Measurements from ENCODE around the gene EDC4.
"Not testable (repeated sequence)": the region's sequence is repeated elsewhere in the genome, so short reads cannot be mapped to it uniquely, and the experiment has no call there.

Gene EDC4

DNA sequence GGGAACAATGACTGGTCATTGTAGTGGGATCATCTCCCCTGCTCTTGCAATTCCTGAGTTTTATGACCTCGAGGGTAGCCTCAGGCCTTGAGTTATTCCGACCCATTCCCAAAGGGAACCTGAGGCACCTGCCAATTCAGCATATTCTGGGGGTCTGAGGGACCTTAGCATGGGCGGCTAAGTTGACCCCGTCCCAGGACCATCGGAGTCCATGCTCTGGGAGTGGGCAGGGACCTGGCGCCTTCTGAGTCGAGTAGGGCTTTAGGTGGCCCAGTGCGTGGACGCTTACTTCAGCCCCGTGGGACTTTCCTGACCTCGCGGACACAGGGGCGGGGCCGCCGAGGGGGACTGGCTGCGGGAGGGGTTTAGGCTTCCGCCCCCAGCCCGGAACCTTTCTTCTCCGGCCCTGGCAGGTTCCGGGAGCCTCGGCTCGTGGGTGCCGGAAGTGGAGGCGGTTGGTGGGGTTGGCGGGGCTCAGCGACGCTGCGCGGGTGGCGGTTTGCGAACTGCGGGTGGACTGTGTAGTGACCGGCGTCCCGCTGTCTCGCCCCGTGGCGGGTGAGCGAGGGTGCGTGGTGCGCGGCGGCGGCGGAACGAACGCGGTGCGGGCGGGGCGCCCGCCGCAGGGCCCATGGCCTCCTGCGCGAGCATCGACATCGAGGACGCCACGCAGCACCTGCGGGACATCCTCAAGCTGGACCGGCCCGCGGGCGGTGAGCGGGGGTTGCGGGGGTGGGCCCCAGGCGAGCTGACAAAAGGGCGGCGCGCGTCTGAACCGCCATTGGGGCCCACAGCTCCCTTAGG lies at the start of gene EDC4:
Gene EDC4 (plus strand): TSS at position 422 of the 804 bp plus-strand sequence. CDS start 210 bp downstream, at position 632.
- DNase-seq (ENCODE audit: low read depth) = peak; percentile 59

- no peak for DNase-seq (ENCODE audit: low read depth)
Measured at GRCh38 chr16:67825119-67825518, 47.7 kb upstream of the EDC4 start.

DNA sequence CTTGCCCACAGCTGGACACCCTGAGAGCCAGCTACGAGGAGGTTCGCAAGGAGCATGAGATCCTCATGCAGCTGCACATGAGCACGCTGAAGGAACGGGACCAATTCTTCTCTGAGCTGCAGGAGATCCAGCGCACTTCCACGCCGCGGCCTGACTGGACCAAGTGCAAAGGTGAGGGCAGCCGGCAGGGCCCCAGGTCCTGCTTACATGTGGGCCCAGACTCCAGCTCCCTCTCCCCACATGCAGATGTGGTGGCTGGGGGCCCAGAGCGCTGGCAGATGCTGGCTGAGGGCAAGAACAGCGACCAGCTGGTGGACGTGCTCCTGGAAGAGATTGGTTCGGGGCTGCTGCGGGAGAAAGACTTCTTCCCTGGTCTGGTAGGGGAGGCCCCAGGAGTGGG lies 46.9 kb upstream of the EDC4 start:
- DNase-seq (ENCODE audit: low read depth) = no peak

DNA sequence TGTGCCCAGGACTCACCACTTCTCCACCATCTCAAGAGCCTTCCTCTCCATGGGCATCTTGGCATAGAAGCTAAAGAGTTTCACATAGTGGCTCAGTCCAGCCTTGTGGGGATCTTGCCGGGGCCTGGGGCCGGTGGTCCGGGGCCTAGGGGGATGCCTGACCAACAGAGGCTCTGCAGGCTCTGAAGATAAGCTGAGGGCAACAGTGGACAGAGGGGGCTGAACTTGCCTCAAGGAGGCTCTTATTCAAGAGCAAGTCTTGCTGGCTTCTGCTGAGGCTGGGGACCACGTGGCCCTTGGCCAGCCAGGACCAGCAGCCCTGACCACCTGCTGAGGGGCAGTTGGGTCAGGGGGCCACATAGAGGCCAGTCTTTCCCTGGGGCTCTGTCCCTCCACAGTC lies 44.2 kb upstream of the EDC4 start:
- DNase-seq (ENCODE audit: low read depth) = no peak

- peak; percentile 53 for DNase-seq (ENCODE audit: low read depth)
Measured at GRCh38 chr16:67833030-67833414, 39.8 kb upstream of the EDC4 start.

- peak; percentile 80 for DNase-seq (ENCODE audit: low read depth)
Measured at GRCh38 chr16:67833415-67834241, 39.2 kb upstream of the EDC4 start.

- DNase-seq (ENCODE audit: low read depth) = no peak
Measured at GRCh38 chr16:67834242-67834614, 38.6 kb upstream of the EDC4 start.

DNA sequence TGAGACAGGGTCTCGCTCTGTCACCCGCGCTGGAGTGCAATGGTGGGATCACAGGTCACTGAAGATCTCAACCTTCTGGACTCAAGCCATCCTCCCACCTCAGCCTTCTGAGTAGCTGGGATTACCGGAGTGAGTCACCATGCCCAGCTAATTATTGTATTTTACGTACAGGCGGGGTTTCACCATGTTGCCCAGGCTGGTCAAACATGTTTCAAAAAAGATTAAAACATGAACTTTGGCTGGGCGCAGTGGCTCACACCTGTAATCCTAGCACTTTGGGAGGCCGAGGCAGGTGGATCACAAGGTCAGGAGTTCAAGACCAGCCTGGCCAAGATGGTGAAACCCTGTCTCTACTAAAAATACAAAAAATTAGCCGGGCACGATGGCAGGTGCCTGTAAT lies 35.7 kb upstream of the EDC4 start:
- not testable (repeated sequence) for DNase-seq (ENCODE audit: low read depth)

DNA sequence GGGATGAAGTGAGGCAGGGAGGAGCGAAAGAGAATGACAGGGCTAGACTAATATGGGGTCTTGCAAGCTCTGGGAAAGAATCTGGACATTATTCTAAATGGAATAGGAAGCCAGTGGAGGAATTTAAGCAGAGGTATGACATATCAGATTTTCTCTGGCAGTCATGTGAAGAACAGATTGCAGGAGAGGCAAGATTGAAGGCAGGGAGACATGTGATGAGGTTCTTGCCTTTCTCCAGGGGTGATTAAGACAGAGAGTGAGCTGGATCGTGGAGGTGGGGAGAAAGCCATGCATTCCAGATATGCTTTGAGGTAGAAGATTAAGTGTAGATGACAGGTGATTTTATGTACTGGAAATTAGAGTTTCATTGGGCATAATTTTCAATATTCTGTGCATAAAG lies 35.0 kb upstream of the EDC4 start:
- DNase-seq (ENCODE audit: low read depth) = no peak

GRCh38 chr16:67841198-67841815 lies 31.5 kb upstream of the EDC4 start:
- no peak for DNase-seq (ENCODE audit: low read depth)

DNA sequence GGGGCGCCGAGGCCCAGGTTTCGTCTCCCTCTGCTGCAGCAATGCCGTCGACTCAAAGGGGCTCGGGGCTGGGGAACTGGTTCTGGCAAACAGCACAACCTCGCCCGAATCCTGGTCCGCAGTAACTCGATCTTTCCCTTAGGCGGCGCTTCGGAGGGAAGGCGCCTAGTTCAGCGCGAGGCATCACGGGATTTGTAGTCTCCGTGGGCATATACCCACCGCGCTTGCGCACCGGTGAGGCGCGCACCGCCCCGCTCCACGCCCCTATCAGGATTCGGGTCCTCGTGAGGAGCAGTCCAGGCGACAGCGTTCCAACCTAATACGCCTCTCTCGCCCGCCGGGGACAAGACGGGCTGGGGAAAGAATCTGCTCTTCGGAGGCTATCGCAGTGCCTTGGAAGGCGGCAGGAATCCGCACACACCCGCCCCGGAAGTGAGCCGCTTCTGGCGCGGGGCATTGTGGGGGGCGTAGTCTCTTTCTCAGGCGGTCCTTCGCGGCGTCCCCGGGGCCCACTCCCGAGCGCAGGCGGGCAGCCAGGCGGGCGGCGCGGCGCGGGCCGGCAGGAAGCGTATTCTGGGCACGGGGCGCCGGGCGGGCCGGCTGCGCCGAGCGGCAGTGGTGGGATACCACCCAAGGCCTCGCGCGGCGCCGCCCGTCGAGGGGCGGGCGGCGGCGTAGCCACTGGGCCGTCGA lies 30.9 kb upstream of the EDC4 start, which contains the start of gene THAP11:
Gene THAP11 (plus strand): TSS at position 505 of the 693 bp plus-strand sequence. CDS start 235 bp downstream, outside the sequence.
- DNase-seq (ENCODE audit: low read depth) = peak; percentile 86

DNA sequence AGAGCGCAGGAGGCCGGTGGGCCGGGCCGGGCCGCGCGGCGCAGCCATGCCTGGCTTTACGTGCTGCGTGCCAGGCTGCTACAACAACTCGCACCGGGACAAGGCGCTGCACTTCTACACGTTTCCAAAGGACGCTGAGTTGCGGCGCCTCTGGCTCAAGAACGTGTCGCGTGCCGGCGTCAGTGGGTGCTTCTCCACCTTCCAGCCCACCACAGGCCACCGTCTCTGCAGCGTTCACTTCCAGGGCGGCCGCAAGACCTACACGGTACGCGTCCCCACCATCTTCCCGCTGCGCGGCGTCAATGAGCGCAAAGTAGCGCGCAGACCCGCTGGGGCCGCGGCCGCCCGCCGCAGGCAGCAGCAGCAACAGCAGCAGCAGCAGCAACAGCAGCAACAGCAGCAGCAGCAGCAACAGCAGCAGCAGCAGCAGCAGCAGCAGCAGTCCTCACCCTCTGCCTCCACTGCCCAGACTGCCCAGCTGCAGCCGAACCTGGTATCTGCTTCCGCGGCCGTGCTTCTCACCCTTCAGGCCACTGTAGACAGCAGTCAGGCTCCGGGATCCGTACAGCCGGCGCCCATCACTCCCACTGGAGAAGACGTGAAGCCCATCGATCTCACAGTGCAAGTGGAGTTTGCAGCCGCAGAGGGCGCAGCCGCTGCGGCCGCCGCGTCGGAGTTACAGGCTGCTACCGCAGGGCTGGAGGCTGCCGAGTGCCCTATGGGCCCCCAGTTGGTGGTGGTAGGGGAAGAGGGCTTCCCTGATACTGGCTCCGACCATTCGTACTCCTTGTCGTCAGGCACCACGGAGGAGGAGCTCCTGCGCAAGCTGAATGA lies 30.1 kb upstream of the EDC4 start:
- DNase-seq (ENCODE audit: low read depth) = no peak

DNA sequence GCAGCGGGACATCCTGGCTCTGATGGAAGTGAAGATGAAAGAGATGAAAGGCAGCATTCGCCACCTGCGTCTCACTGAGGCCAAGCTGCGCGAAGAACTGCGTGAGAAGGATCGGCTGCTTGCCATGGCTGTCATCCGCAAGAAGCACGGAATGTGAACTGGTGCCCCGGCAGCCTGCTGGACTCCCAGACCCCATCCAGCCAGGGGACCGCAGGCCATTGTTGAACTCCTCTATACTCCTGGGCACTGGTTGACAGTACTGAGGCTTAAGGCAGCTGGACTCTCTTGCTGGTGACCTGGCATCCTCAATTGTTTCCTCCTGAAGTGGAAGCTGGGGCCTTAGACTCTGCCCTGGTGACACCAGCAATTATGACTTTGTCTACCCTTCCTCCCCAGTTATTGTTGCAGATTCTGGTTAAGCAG lies 29.5 kb upstream of the EDC4 start:
- no peak for DNase-seq (ENCODE audit: low read depth)

DNA sequence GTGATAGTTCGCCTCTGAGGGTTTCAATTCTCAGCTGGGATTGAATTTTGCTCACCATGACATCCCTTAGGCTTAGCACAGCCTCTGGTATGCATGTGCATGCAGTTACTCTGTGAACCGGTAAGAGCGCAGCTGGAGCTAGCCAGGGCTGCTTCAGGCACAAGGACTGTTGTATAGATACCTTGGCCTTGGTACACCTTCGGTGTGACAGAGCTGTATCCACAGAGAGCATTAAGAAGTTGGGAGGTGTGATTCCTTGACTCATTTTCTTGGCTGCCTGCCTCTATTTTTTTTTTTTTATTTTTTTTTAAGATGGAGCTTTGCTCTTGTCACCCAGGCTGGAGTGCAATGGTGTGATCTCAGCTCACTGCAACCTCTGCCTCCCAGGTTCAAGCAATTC lies 28.4 kb upstream of the EDC4 start:
- no peak for DNase-seq (ENCODE audit: low read depth)

DNA sequence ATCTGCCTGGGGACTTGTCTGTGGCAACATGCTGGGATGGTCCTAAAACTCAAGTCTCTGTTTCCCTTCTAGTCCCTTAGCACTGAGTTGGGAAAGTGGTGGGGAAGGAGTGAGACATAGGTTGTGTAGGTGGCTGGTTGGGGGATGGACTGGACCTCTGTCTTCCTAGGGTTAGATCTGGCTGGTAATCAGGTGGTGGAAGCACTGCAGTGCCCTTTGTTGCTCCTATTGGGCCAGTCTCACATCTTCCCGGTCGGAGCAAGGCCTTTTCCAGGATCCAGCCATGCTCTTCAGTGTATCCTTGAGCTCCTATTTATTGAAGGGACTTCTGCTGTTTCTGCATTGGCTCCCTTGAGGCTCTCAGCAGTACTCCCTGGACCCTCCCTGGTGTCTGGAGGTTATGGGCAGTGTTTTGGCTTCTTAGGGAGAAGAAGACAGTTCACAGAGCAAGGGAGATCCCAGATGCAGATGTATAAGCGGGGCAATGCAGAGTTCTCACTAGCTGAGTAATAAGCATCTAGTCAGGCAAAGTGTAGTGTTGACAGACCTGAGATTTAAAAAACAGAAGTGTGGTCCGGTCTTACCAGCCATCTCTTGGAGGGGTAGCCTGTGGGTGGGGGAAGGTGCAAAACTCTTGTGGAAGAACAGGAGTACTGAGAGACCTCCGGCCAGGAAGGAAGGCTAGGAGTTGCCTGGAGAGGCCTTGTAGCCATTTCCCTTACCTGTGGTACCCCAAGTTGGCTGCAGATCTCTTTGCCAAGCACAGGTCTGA lies 27.4 kb upstream of the EDC4 start:
- DNase-seq (ENCODE audit: low read depth) = no peak

- DNase-seq (ENCODE audit: low read depth) = no peak
Measured at GRCh38 chr16:67846063-67846319, 26.9 kb upstream of the EDC4 start.

DNA sequence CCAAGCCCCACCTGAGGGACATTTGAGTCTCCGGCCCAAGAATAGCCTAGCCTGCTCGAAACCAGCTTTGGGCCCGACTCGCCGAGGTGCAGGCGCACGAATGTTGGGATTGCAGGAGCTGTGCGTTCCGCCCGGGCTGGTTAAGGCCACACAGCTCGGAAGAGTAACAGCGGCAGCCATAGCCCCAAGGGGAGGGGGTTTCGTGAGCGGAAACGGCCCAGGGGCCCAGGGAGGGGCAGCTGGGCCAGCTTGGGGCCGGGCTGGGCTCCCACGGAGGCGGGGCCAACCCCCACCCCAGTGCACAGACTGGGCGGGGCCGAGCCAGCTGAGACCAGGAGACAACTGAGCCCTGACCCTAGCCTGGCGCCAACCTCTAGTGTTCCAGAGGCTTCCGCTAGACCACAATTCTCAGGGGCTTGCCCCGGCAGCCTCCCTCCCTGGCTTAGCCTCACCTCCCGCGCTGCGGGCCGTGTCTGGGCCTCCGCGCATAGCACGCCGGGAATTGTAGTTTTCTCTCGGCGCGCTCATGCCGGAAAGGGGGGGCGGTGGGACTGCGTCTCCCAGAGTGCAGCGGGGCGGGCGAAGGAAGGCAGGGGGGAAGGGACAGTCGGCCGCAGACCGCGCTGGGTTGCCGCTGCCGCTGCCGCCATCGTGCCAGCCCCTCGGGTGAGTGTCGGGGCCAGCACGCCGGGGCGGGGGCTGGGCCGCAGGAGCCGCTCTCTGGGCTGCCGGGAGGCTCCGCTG lies 26.4 kb upstream of the EDC4 start, which contains the start of gene NUTF2:
Gene NUTF2 (plus strand): TSS at position 614 of the 744 bp plus-strand sequence. CDS start 18,198 bp downstream, outside the sequence.
- peak; percentile 89 for DNase-seq (ENCODE audit: low read depth)

DNA sequence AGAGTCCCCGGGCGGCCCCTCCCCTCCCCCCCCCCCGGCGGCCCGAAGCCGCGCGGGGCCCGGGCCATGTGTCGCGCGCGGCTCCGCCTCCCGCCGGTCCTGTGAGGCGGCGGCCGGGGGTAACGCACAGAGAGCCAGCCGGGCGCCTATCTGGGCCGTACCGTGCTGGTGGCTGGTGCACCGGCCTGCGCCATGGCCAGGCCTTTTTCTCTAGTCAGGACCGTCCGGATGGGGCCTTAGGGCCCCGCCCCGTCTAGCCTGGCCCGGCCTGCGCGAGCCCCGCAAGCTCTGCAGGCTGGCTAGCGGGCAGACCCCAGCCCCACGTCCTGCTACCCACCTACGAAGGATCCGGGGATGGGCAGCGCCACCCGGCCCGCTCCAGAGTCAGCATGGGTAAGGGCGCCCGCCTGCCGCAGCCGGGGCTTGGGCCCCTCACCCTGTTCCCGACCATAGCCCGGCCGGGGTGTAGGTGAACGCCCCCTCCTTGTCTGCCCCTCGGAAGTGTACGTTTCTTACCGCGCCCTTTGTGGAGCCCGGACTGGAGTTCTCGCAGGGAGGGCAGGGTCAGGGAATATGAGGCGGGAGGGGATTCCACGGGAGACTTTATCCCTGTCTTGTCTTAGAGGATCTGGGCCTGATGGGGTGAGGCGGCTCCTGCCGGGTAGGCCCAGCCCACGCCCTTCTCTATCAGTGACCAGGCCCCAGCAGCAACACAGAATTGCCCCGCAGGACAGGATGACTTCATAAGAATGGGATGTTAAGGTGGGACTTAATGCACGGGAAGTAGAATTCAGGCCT lies 25.6 kb upstream of the EDC4 start, which contains the start of gene CENPT:
Gene CENPT (minus strand): TSS at position 630 of the 798 bp plus-strand sequence. CDS start 13,834 bp downstream, outside the sequence.
- no peak for DNase-seq (ENCODE audit: low read depth)

- DNase-seq (ENCODE audit: low read depth) = no peak
Measured at GRCh38 chr16:67848118-67848517, 24.7 kb upstream of the EDC4 start.
